ENCODE results near the gene KRTAP5-11.
"Not testable (repeated sequence)": the region's sequence is repeated elsewhere in the genome, so short reads cannot be mapped to it uniquely, and the experiment has no call there.

Gene KRTAP5-11

DNA sequence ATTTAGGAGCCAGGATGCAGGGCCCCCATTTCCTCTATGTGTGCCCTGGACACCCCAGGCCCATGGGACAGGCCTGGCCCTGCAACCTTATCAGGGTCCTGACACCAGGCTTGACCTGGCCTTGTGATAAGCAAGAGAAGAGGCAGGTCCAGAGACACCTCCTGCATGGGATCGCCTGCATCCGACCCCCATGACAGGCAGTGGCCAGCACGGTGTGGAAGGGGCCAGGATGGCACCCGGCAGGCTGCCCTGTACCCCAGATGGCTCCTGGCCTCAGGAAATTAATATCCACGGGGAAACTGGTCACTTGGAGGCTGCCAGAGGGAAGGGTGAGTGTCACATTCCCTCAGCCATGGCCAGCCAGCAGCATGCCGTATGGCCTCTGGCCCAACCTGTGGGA, 27.7 kb downstream of the KRTAP5-11 start:
- no peak for DNase-seq

- DNase-seq: no peak
Measured at GRCh38 chr11:71551711-71552110, 31.0 kb downstream of the KRTAP5-11 start.

DNA sequence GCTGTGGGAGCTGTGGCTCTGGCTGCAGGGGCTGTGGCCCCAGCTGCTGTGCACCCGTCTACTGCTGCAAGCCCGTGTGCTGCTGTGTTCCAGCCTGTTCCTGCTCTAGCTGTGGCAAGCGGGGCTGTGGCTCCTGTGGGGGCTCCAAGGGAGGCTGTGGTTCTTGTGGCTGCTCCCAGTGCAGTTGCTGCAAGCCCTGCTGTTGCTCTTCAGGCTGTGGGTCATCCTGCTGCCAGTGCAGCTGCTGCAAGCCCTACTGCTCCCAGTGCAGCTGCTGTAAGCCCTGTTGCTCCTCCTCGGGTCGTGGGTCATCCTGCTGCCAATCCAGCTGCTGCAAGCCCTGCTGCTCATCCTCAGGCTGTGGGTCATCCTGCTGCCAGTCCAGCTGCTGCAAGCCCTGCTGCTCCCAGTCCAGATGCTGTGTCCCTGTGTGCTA, 33.9 kb downstream of the KRTAP5-11 start:
- DNase-seq: no peak

GRCh38 chr11:71548120-71548519, 34.6 kb downstream of the KRTAP5-11 start, which contains the start of gene KRTAP5-9:
KRTAP5-9 (plus strand) TSS chr11:71548420; CDS start chr11:71548658, 238 bp downstream.
- no peak for DNase-seq

DNA sequence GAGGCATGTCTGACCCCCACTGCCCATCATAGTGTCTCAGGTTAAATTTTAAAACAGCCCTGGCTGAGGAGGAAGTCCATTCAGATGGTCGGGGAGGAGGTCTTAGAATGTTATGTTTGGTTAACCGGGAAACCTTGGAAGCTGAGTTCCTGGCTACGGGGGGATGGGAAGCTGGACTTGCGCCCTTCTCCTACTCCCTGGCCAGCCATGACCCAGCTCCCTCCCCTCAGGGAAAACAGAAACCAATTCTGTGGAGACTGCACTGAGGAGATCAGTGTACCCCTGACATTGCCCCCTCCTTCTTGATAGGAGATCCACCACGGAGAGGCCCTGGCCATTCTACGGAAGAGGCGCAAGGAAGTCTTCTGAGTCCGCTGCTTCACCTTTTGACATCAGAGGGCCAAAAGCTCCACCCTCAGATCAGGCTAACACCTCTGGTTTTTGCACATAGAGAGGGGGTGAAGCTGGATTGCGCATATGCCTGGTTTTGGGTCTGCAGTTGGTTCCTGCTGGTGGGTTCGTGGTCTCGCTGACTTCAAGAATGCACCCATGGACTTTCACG, 37.2 kb downstream of the KRTAP5-11 start:
- DNase-seq: no peak

- no peak for DNase-seq
Measured at GRCh38 chr11:71544525-71545214, 38.0 kb downstream of the KRTAP5-11 start.

DNA sequence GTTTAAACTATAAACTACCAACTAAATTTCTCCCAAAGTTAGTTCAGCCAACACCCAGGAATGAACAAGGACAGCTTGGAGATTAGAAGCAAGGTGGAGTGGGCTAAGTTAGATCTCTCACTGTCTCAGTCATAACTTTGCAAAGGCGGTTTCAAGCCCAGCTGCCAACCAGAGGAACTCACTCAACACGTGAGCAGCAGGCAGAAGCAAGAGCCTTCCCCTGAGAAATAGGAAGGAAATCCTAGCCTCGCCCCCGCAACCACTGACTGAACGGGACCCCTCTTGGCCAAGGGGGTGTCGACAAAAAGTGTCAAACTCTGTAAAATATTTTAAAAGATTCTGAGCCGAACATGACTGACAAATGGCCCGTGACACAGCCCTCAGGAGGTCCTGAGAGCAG, 38.8 kb downstream of the KRTAP5-11 start:
- no peak for DNase-seq

- no peak for DNase-seq
Measured at GRCh38 chr11:71542879-71543777, 39.5 kb downstream of the KRTAP5-11 start.

GRCh38 chr11:71542382-71542781, 40.3 kb downstream of the KRTAP5-11 start:
- DNase-seq: no peak

- not testable (repeated sequence) for DNase-seq
Measured at GRCh38 chr11:71540521-71541304, 42.0 kb downstream of the KRTAP5-11 start.

- not testable (repeated sequence) for DNase-seq
Measured at GRCh38 chr11:71539971-71540370, 42.7 kb downstream of the KRTAP5-11 start.

GRCh38 chr11:71539017-71539416, 43.7 kb downstream of the KRTAP5-11 start:
- no peak for DNase-seq

GRCh38 chr11:71538666-71538990, 44.0 kb downstream of the KRTAP5-11 start:
- DNase-seq: no peak

GRCh38 chr11:71537977-71538665, 44.6 kb downstream of the KRTAP5-11 start, which contains the start of gene KRTAP5-8:
KRTAP5-8 (plus strand) TSS chr11:71538025; CDS start chr11:71538056, 31 bp downstream.
- DNase-seq: not testable (repeated sequence)

DNA sequence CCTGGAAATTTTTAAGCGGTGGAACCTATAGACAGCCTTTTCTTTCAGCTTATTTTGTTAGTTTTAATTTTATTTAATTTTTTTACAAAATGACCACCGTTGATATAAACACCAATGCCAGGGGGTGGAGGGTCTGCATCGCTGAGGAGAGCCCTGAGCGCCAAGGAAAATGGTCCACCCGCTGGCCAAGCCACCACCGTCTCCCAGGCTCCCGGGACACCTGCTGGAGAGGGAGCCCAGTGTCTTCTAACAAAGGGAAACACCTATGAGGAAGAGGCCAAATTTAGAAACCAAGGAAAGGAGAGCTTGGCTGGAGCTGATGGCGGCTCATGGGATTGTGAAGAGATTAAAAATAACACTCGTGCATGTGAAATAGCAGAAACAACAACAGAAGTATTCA, 45.1 kb downstream of the KRTAP5-11 start:
- no peak for DNase-seq

GRCh38 chr11:71535825-71536224, 46.9 kb downstream of the KRTAP5-11 start:
- DNase-seq: no peak

GRCh38 chr11:71534711-71535608, 47.7 kb downstream of the KRTAP5-11 start:
- DNase-seq: not testable (repeated sequence)

DNA sequence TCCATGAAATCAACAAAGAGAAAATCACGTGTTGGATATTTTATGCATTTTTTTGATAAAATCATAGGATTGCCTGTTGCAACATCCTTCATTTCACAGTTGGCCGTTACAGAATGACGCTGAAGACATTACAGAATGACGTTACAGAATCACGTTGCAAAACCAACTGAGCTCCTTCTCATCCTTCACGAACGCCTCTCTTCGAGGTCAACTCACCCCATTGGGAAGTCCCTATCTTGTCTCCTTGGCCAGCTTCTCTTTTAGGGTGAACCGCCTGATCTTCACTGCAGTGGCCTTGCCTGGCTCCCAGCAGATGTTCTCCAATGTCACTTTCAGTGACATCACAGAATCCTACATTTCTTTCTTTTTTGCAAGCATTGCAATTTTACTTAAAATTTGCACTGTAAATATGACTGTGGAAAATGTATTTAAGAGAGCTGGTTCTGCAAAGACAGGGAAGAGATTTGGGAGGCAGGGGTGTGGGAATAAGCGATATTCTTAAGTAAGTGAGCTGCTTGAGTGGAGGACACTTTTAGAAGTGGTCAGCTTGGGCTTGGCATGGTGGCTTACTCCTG, 50.6 kb downstream of the KRTAP5-11 start:
- no peak for DNase-seq

Measured in T-helper 9 cell (primary cell).